22Rv1 (cell line): ENCODE data around the gene PNRC1.

ENCODE experiments used
- H3K27ac ChIP-seq: fragments of 450-650 bp; 2 replicates; pipeline ENCODE4 v1.5.1; 2017
- ZFX ChIP-seq: fragments of 450-650 bp; IDR thresholded peaks from 2 replicates; pipeline ENCODE4 v1.6.1; 2017; ENCODE audit warnings: antibody characterized with exemption, borderline replicate concordance
- TF ChIP-seq, protein P1 (sequence below): fragments of 450-650 bp; IDR thresholded peaks from 2 replicates; pipeline ENCODE4 v1.5.1; 2017; ENCODE audit warnings: mild to moderate bottlenecking

Gene PNRC1

DNA sequence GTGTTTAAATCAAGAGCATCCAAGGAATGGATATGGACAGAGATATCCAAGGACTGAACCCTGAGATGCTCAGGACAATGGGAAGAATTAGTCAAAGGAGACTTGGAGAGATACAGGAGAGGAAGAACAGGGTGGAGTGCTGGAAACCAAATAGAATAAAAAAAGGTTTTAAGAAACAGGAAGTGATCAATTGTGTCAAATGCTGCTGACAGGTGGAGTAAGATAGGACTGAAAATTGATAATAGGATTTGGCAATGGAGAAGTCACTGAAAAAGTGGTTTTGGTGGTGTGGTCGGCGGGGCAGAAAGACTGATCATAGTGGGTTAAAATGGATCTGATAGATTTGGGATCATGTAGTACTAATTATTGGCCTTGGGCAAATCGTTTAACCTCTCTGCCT is 37.9 kb upstream of the PNRC1 start:
- no peak overlapping the region for H3K27ac ChIP-seq
- no peak for TF ChIP-seq ZFX
- TF ChIP-seq, protein P1, sequence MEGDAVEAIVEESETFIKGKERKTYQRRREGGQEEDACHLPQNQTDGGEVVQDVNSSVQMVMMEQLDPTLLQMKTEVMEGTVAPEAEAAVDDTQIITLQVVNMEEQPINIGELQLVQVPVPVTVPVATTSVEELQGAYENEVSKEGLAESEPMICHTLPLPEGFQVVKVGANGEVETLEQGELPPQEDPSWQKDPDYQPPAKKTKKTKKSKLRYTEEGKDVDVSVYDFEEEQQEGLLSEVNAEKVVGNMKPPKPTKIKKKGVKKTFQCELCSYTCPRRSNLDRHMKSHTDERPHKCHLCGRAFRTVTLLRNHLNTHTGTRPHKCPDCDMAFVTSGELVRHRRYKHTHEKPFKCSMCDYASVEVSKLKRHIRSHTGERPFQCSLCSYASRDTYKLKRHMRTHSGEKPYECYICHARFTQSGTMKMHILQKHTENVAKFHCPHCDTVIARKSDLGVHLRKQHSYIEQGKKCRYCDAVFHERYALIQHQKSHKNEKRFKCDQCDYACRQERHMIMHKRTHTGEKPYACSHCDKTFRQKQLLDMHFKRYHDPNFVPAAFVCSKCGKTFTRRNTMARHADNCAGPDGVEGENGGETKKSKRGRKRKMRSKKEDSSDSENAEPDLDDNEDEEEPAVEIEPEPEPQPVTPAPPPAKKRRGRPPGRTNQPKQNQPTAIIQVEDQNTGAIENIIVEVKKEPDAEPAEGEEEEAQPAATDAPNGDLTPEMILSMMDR, result no peak

DNA sequence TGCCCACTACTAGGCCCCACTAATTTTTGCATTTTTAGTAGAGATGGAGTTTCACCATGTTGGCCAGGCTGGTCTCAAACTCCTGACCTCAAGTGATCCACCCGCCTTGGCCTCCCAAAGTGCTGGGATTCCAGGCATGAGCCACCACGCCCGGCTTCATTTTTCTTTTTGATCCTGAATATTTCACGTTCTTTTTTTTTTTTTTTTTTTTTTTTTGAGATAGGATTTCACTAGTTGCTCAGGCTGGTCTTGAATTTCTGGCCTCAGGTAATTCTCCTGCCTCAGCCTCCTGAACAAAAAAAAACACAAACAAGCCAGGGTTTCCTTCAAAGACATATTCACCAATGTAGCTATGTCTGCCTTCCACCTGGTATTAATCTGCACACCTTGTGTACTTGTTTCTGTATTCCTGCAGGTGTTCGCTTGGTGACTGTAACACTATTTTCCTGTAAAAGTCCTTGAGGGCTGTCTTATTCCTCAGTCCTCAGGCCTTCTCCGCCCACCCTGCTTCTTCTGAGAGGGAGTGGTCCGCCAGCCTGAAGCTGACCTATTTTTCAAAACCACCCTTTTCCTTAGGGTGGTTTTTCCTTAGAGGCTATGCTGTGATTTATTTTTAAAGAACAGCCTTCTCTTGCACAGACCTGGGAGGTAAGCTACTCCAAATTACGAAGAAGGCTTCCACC is 36.1 kb upstream of the PNRC1 start:
- H3K27ac ChIP-seq, result no peak overlapping the region
- TF ChIP-seq, protein P1, result no peak
- TF ChIP-seq ZFX, result no peak

DNA sequence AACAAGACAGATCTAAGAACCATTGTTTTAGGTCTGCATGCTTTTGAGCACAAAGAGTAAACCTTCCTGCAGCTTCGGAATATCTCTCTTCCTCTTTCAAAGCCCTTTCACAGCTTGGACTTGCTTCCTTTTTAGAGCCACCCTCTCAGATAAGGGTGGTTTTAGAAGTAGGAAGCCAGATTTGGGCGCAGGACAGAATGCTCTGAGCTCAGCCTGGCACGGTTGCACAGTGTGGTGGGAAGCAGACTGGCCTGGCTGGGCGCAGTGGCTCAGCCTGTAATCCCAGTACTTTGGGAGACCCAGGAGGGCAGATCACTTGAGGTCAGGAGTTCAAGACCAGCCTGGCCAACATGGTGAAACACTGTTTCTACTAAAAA is 35.6 kb upstream of the PNRC1 start:
- TF ChIP-seq, protein P1, result no peak
- H3K27ac ChIP-seq, result no peak overlapping the region

DNA sequence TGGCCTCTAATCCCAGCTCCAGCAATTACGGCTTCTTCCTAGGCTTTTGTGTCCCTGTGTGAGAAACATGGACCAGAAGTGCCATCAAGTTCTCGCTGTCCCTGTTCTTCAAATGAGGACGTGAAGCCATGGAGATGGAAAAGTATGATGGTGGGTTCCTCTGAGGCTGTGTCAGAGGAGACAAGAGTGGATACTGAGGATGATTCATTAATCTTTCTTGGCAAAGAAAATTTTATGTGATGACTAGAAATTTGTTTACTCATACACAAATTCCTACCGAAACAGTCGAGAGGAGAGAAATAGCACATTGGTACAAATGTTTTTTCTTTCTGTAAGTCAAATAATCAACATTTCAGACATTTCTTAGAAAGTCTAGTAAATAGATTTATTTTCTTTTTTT is 35.0 kb upstream of the PNRC1 start:
- no peak overlapping the region for H3K27ac ChIP-seq
- no peak for TF ChIP-seq ZFX
- TF ChIP-seq, protein P1, result no peak

DNA sequence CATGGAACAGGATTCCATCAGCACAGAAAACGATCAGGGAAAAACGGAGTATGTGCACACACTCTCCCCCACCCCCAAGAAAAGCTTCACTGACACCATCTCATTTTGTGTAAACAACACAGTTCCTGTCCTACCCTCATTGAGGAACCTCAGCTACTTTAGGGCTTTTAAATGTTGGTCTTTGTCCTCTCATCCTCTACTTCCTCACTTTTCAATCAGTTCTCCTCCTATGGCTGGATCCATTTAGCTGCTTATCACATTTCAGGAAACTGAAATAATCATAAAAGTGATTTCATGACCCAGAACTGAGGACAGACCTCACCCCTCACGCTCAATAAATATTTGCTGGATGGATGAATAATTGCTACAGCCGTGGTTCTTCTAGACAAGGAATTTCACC is 33.1 kb upstream of the PNRC1 start:
- TF ChIP-seq ZFX, result no peak
- TF ChIP-seq, protein P1, result no peak
- no peak overlapping the region for H3K27ac ChIP-seq

DNA sequence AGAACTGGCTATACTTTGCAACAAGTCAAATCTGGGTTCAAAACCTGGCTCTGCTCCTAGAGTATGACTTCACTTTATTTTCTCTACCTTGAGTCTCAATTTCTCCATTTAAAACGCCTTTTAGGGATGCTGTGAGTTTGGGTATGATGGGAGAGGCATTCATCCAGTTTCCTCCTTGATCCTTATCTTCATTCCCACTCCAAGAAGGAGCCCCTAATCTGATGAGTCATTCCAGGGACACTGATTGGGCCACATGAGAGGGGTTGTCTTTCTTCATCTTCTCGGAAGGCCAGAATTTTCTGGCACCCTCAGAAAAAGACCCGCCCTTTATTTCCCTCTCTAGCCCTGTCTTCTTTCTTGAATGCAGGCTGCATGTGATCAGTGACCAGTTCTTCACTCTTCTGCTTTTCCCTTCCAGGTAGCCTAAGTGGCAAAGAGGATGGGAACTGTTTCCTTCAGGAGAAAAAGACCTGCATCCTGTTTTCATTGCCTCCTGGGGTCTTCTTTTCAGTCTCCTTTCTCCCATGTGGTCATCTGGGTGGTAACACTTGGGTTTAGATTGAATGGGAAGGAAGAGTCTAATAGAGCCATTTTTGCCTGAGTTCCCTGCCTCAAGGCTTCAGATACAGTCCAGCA is 32.1 kb upstream of the PNRC1 start:
- TF ChIP-seq, protein P1, result no peak
- TF ChIP-seq ZFX, result no peak
- no peak overlapping the region for H3K27ac ChIP-seq

DNA sequence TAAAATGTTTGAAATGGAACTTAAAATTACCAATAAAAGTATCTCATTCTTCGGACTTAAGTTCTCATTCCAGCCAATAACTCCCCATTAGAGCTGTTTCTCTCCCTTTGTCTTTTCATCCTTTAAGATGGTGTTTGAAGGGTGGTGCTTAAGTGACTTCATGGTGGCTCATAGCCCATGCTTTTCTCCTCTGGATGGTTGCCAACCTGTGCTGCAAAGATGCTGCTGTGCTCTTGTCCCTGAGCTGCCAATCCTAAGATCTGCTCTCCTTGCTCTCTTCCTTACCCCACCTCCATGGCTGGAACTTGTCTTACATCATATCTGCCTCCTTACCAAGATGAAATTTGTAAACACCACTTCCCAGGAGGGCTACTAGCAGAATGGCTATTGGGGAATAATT is 31.6 kb upstream of the PNRC1 start:
- no peak for TF ChIP-seq ZFX
- TF ChIP-seq, protein P1, result no peak
- H3K27ac ChIP-seq, result no peak overlapping the region
